Measurements from ENCODE around the gene RORB.

Gene RORB

DNA sequence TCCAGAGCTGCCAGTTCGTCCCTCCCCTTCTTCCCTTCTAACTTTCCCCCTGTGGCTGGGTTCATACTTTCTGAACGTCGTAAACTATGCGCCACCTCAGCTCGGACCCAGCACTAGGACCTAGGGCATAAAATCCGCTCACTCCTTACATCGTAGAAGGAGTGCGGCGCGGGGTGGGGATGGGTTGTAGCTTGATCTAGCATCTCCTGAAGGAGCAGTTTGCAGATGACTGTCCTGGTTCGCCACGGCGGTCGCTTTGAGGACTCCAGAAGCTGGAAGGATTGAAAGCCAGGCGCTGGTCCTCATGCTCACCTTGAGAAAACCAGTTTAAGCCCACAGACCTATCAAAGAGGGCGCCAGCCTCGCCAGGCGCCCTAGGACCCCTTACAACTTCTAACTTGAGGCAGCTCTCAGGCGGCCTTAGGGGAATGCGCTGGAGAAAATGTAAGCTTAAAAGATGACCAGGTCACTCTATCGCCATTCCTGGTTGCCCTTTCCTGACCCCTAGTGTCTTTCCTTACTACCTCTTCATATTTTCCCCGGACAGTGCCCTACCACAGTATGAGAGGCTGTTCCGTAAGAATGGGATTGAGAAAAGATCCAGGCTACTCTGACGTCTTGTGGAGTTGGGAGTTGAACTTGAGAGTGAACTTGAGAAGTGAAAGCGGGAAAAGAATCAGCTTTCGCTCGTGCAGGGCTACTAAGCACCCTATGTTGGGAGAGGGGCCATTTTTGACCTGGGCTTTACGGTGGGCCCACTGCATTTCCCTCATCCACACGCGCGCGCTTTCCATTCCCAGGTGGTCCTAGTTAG, 2.8 kb downstream of the RORB start:
- TF ChIP-seq CTCF (IDR thresholded peaks at IDR 0.05; ENCODE audit: low read depth, low read length) = no peak
- no peak overlapping the region for H3K4me3 ChIP-seq (ENCODE audit: low read depth, low read length)

DNA sequence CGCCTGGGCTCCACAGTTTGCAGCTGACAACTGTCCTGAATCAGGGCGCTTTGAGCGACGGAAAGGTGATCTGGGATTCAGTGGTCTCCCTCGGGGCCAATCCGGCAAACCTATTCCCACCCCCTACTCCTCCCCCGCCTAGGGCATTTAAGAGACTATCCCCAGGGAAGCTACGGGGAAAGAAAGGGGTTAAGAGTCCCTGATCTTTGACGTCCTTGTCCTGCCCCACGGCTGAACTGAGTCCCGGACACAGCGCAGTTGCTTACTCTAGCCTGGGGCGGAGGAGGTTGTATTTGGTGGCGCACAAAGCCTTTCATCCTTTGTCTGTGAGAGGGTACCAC, 3.4 kb downstream of the RORB start:
- H3K4me3 ChIP-seq (ENCODE audit: low read depth, low read length) = no peak overlapping the region
- no peak for TF ChIP-seq CTCF (IDR thresholded peaks at IDR 0.05; ENCODE audit: low read depth, low read length)

- TF ChIP-seq CTCF (IDR thresholded peaks at IDR 0.05; ENCODE audit: low read depth, low read length) = no peak
- H3K4me3 ChIP-seq (ENCODE audit: low read depth, low read length) = no peak overlapping the region
Measured at GRCh38 chr9:74501570-74501969, 4.4 kb downstream of the RORB start.

DNA sequence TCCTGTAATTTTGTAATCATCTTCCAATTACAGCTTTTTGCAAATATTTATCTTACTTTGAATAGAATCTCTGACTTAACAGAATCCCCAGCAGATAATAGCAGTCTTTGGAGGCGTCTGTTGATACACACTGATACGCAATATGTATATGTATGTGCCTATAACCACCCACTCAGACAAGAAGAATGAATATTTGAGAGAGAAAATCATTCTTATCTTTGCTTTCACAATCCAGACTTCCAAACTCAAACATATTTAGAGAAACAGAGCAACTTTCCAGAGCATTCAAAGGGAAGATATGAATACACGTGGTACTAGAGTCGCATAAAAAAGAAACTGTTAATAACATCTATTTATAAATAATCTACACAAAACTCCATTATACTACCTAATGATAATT, 6.1 kb downstream of the RORB start:
- no peak overlapping the region for H3K4me3 ChIP-seq (ENCODE audit: low read depth, low read length)
- TF ChIP-seq CTCF (IDR thresholded peaks at IDR 0.05; ENCODE audit: low read depth, low read length) = no peak

- H3K4me3 ChIP-seq (ENCODE audit: low read depth, low read length) = no peak overlapping the region
- TF ChIP-seq CTCF (IDR thresholded peaks at IDR 0.05; ENCODE audit: low read depth, low read length) = no peak
Measured at GRCh38 chr9:74503666-74504065, 6.5 kb downstream of the RORB start.

DNA sequence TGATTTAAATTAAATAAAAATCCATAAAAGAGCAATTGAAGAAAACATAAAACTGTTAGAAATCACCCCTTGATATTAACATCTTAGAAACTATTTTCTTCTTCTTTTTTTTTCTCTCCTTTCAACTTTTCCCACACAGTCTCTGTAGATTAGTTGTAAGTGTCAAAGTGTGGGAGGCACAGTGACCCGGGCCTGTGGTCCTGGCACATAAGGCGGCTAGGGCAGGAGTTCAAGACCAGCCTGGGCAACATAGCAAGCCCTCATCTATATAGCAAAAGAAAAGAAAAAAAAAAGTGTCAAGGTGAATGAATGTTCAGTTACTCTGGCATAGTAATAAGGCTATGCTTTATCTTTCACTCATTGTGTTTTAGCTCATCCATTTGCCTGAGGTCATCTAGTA, 14.2 kb downstream of the RORB start:
- H3K4me3 ChIP-seq (ENCODE audit: low read depth, low read length) = no peak overlapping the region
- no peak for TF ChIP-seq CTCF (IDR thresholded peaks at IDR 0.05; ENCODE audit: low read depth, low read length)

DNA sequence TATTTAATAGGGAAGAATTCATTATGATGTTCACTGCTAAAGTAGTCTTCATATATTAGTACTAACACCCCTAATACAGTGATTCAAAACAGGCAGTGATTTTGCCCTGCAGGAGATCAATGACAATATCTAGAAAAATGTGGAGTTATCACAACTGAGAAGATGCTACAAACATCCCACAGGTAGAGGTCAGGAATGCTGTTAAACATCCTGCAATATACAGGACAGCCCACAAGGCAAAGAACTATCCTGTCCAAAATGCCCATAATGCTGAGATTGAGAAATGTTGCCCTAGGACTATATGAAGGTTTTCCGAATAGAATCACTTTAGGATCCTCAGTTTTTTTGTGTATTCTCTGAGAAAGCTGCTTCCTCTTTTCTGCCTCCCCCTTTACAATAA, 15.3 kb downstream of the RORB start:
- no peak overlapping the region for H3K4me3 ChIP-seq (ENCODE audit: low read depth, low read length)
- TF ChIP-seq CTCF (IDR thresholded peaks at IDR 0.05; ENCODE audit: low read depth, low read length) = no peak

All from WI38 (cell line).